GM19328 (cell line): ENCODE data around the gene NDP.

Source experiments
- ATAC-seq: cut with Tn5 transposase; IDR thresholded peaks from one replicate; pipeline ENCODE4 v1.9.1; 2021; ENCODE audit warnings: mild to moderate bottlenecking, moderate library complexity; ENCODE audit not compliant: unreplicated experiment

Gene NDP

GRCh38 chrX:43973249-43974099 is at the start of gene NDP:
NDP (minus strand) TSS chrX:43973390; CDS start chrX:43958645, 14,745 bp downstream.
- ATAC-seq = no peak

GRCh38 chrX:44022964-44023363 is 49.8 kb upstream of the NDP start:
- ATAC-seq = no peak

GRCh38 chrX:44020693-44021092 is 47.5 kb upstream of the NDP start:
- no peak for ATAC-seq

GRCh38 chrX:44019911-44020310 is 46.7 kb upstream of the NDP start:
- no peak for ATAC-seq

- ATAC-seq = no peak
These were observed 44.5 kb upstream of the NDP start for GRCh38 chrX:44017676-44018075.

GRCh38 chrX:44016906-44017305 is 43.7 kb upstream of the NDP start:
- no peak for ATAC-seq

- no peak for ATAC-seq
These were observed 39.4 kb upstream of the NDP start for GRCh38 chrX:44012484-44013096.

GRCh38 chrX:44011506-44011905 is 38.3 kb upstream of the NDP start:
- ATAC-seq = no peak

- ATAC-seq = no peak
These were observed 37.4 kb upstream of the NDP start for GRCh38 chrX:44010626-44011025.

GRCh38 chrX:44006081-44006480 is 32.9 kb upstream of the NDP start:
- no peak for ATAC-seq

- ATAC-seq = no peak
These were observed 30.8 kb upstream of the NDP start for GRCh38 chrX:44003975-44004374.

GRCh38 chrX:44002567-44002966 is 29.4 kb upstream of the NDP start:
- ATAC-seq = no peak

GRCh38 chrX:43998374-43998773 is 25.2 kb upstream of the NDP start:
- ATAC-seq = no peak

- no peak for ATAC-seq
These were observed 23.3 kb upstream of the NDP start for GRCh38 chrX:43996491-43996890.

- ATAC-seq = no peak
These were observed 12.9 kb upstream of the NDP start for GRCh38 chrX:43986083-43986482.

GRCh38 chrX:43985511-43985910 is 12.3 kb upstream of the NDP start:
- no peak for ATAC-seq

GRCh38 chrX:43978226-43978625 is 5.0 kb upstream of the NDP start:
- no peak for ATAC-seq

- ATAC-seq = no peak
These were observed 3.0 kb upstream of the NDP start for GRCh38 chrX:43976205-43976604.

- no peak for ATAC-seq
These were observed 2.6 kb upstream of the NDP start for GRCh38 chrX:43975796-43976195.

- ATAC-seq = no peak
These were observed 1.7 kb upstream of the NDP start for GRCh38 chrX:43974741-43975465.

GRCh38 chrX:43974100-43974475 is 898 bp upstream of the NDP start:
- ATAC-seq = no peak
